GM12801 (cell line): Measurements from ENCODE around the gene BRAT1.

ENCODE experiments used
- CTCF ChIP-seq: IDR thresholded peaks from one replicate; pipeline ENCODE4 v1.5.1; 2011; ENCODE audit warnings: control low read depth; ENCODE audit not compliant: insufficient read length; ENCODE audit errors: extremely low read depth

Gene BRAT1

GRCh38 chr7:2589341-2589740 is 34.0 kb upstream of the BRAT1 start:
- no peak for TF ChIP-seq CTCF

DNA sequence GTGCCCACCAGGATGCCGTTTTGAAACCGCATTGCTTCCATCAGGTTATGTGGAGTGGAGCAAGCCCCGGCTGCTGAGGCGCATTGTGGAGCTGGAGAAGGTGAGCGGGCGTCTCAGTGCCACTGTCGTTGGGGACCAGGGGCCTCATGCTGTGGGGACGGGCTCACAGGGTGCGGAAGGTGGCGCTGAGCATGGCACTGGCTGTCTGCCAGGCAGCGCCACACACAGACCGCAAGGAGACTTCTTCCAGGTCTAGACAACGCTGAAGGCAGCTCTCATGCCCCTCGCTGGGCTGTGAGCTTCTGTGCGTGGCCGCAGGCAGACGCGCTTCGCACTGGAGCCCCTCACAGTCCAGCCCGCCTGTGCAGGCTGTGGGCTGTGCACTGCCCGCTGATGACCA is 32.5 kb upstream of the BRAT1 start:
- TF ChIP-seq CTCF = no peak

DNA sequence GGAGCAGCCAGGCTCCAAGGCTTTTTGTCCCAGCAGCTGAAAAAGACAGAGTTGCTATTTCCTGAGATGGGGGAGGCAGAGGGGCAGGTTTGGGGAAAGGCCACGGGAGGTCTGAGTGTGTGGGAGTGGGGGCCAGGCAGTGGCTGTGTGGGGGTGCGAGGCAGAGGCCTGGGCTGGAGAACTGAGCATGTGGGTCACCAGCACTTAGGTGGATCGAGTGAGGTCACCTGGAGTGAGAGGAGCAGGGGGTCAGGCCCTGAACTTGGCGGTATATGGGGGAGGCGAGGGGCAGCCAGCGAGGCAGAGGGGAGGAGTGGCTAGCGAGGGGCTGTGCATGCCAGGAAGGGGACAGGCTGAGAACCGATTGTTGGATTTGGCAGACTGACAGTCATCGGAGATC is 31.8 kb upstream of the BRAT1 start:
- TF ChIP-seq CTCF = no peak

GRCh38 chr7:2586326-2587020 is 31.1 kb upstream of the BRAT1 start:
- TF ChIP-seq CTCF = no peak

DNA sequence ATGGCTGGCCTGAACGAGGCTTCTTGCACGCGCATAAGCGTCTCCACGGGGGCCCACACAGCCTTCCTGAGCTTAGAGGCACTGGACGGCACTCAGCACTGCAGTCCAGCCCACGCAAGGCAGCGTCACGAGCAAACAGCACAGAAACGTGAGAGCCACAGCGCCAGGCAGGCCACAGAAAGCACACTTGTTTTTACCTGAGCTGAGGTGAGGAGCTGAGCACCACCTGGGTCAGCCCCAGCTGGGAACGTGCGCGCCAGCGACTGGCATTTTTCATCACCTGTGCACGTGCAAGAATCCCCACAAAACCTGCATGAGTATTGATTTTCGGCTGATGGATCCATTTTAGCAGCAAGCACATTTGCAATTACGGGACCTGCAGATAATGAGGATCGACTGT is 30.1 kb upstream of the BRAT1 start:
- TF ChIP-seq CTCF = no peak

DNA sequence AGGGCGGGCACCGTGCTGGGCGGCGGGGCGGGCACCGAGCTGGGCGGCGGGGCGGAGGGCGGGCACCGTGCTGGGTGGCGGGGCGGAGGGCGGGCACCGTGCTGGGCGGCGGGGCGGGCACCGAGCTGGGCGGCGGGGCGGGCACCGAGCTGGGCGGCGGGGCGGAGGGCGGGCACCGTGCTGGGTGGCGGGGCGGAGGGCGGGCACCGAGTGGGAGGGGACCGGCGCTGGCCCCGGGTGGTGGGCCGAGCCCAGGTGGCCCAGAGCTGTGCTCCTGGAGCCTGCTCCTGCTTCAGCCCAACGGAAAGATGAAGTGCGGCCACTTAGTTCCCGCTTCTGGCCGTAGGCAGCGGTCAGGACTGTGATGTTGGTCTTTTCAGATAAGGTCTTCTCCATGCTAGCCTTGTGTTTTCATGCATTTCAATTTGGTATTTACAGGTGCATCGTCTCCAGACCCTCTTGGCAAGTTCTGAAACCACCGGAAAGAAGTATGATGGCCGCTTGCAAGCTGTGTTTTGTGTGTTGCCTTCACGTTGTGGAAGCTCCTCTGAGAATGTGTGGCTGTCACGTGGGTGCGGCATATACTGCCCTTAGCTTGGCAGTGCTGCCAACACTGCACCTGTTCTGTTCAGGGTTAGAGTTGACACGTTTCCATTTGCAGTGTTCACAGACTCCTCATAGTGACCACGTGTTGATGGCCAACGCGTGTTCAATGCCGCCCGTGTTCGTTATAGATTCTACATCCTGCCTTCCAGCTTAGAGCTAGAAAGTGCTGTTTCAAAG is 28.7 kb upstream of the BRAT1 start:
- TF ChIP-seq CTCF = no peak

GRCh38 chr7:2582006-2582735 is 26.8 kb upstream of the BRAT1 start:
- TF ChIP-seq CTCF = no peak
